GM12874 (cell line): ENCODE measurements around the gene LRCH2.

Experiments used
- CTCF ChIP-seq: IDR thresholded peaks from 2 replicates; pipeline ENCODE4 v1.5.1; 2011; ENCODE audit warnings: low read depth, mild to moderate bottlenecking, control low read depth, low read length, moderate library complexity; ENCODE audit not compliant: insufficient read depth

Gene LRCH2

GRCh38 chrX:115259238-115259875 lies 25.5 kb upstream of the LRCH2 start:
- TF ChIP-seq CTCF: no peak

DNA sequence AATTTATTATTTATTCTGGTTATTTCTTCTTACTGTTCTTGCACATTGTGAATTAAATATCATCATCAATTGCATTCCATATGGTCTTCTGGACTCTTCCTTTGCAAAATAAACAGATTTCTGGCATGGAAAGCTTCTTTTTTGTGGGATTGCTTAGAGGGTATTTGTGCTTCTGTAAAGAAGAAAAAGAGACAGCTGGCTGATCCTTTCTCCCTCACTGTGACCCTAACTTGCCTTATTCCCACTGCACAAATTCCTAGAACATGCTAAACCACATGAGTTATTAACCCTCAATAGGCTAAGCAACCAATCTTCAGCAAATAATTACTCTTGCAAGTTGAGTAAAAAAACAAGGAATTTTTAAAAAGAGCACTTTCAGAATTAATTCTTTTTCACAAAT lies 23.8 kb upstream of the LRCH2 start:
- TF ChIP-seq CTCF: no peak

DNA sequence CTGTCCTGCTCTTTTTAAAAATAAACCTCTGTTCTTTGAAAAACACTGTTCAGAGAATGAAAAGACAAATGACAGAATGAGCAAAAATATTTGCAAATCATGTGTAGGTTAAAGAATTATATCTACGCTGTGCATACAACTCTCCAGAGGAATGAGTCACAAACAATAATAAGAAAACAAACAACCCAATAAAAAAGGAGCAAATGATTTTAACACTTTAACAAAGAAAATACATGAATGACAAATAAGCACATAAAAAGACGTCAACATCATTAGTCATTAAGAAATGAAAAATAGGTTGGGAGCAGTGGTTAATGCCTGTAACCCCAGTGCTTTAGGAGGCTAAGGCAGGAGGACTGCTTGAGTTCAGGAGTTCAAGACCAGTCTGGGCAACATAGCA lies 21.1 kb upstream of the LRCH2 start:
- TF ChIP-seq CTCF: no peak

GRCh38 chrX:115251458-115252233 lies 17.8 kb upstream of the LRCH2 start:
- no peak for TF ChIP-seq CTCF

DNA sequence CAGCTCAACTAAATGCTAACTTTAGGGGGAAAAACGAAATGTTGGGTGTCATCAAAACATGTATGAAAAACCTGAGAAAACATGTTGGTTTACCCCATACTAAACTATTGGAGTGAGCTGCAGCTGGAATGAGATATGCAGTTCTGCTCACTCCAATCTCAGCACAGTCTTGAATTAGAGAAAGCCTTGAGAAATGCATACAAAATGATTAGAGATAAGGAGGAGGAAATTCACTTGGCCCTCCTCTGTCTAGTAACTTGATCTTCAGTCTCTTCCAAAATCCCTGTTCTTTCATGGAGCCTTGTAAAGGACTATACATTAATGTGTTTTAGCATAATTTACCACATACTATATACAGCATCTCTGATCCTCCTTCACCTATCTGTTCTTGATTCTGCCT lies 3.2 kb upstream of the LRCH2 start:
- TF ChIP-seq CTCF: no peak

- TF ChIP-seq CTCF: no peak
Observed at GRCh38 chrX:115236560-115236959, 2.7 kb upstream of the LRCH2 start.

DNA sequence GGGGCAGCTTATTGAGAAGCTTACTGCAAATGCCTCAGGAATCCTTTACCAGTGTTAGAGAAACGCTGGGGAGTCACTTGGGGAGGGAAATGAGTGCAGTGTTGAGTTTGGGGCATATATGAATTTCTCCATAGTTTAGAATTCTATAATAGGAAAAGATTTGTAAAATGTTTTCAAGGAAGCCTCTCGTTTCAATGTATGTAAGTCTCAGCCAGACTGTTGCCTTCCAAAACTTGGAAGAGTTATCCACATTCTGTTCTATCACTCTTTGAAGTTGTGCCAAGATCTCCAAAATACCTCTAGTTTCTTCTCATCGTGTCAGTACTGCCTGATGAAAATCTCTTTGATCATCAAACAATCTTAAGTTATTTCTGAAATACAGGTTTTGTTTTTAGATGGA lies 565 bp upstream of the LRCH2 start:
- TF ChIP-seq CTCF: no peak
